NCI-H2196 treated with DMSO at 0.1 percent for 48 hours (cell line): Measurements from ENCODE around the gene FUT3.

ENCODE experiments used
- DNase-seq: peaks from one replicate; lab custom pipeline; 2025; ENCODE audit not compliant: unreplicated experiment; lab: John Stamatoyannopoulos, UW

The FUT3 gene

GRCh38 chr19:5826531-5827341 is 24.5 kb downstream of the FUT3 start:
- DNase-seq, result peak; percentile 79

- no peak for DNase-seq
Observed at GRCh38 chr19:5825178-5825577, 26.1 kb downstream of the FUT3 start.

GRCh38 chr19:5824751-5825150 is 26.5 kb downstream of the FUT3 start:
- DNase-seq, result no peak

GRCh38 chr19:5823579-5824281 is 27.5 kb downstream of the FUT3 start:
- DNase-seq, result no peak

GRCh38 chr19:5822181-5822844 is 28.9 kb downstream of the FUT3 start:
- no peak for DNase-seq

GRCh38 chr19:5821521-5822180 is 29.6 kb downstream of the FUT3 start:
- DNase-seq, result no peak

GRCh38 chr19:5820785-5821184 is 30.5 kb downstream of the FUT3 start:
- DNase-seq, result no peak

- no peak for DNase-seq
Observed at GRCh38 chr19:5818594-5818993, 32.7 kb downstream of the FUT3 start.

GRCh38 chr19:5817218-5817617 is 34.0 kb downstream of the FUT3 start:
- no peak for DNase-seq

GRCh38 chr19:5814852-5815246 is 36.4 kb downstream of the FUT3 start:
- no peak for DNase-seq

- no peak for DNase-seq
Observed at GRCh38 chr19:5814123-5814851, 37.0 kb downstream of the FUT3 start.

- DNase-seq, result no peak
Observed at GRCh38 chr19:5811117-5811516, 40.1 kb downstream of the FUT3 start.

- no peak for DNase-seq
Observed at GRCh38 chr19:5809469-5809868, 41.8 kb downstream of the FUT3 start.

- no peak for DNase-seq
Observed at GRCh38 chr19:5809053-5809452, 42.2 kb downstream of the FUT3 start.

GRCh38 chr19:5808120-5808816 is 43.0 kb downstream of the FUT3 start:
- no peak for DNase-seq

- DNase-seq, result no peak
Observed at GRCh38 chr19:5806905-5807304, 44.3 kb downstream of the FUT3 start.

GRCh38 chr19:5806133-5806489 is 45.1 kb downstream of the FUT3 start:
- DNase-seq, result no peak

GRCh38 chr19:5805462-5806132 is 45.7 kb downstream of the FUT3 start:
- peak; percentile 49 for DNase-seq

- peak; percentile 31 for DNase-seq
Observed at GRCh38 chr19:5804516-5805461, 46.5 kb downstream of the FUT3 start, which contains the start of gene NRTN. TSS of gene NRTN (plus strand) at chr19:5805067. CDS start at chr19:5824166, 19,099 bp downstream.
